ENCODE results near the gene BTK.

The BTK gene

DNA sequence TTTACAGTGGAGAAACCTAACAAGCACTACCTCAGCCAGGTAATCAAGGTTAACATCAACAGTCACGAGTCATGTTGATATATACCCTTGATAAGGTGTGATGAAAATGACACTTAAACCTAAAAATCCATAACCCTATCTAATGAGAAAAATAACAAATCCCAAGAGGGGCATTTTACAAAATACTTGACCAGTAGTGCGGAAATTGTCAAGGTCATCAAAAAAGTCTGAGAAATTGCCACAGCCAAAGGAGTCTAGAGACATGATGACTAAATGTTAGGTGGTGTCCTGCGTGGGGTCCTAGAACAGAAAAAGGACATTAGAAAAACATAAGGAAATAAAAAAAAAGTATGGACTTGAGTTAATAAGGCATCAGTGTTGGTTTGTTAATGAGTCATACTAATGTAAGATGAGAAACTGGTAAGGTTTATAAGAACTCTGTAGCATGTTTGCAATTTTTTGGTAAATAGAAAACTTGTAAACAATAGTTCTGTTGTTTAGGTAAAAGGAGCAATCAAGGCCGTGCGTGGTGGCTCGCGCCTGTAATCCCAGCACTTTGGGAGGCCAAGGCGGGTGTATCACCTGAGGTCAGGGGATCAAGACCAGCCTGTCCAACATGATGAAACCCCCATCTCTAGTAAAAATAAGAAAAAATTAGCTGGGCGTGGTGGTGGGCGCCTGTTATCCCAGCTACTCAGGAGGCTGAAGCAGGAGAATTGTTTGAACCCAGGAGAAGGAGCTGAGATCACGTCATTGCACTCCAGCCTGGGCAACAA, 7.7 kb upstream of the BTK start:
- no peak for DNase-seq (ENCODE audit: low read depth)
- H3K4me3 ChIP-seq (ENCODE audit: low read depth, low read length) = peak overlapping the region; percentile 99
- TF ChIP-seq, protein P1, sequence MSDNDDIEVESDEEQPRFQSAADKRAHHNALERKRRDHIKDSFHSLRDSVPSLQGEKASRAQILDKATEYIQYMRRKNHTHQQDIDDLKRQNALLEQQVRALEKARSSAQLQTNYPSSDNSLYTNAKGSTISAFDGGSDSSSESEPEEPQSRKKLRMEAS (IDR thresholded peaks at IDR 0.05; ENCODE audit: low read depth, low read length) = no peak
- TF ChIP-seq MYC (IDR thresholded peaks at IDR 0.05; ENCODE audit: low read depth, low read length) (no peak), POLR2A (IDR thresholded peaks at IDR 0.05; ENCODE audit: extremely low read depth, insufficient read length) (peak; percentile 1)
- TF ChIP-seq, protein P2, sequence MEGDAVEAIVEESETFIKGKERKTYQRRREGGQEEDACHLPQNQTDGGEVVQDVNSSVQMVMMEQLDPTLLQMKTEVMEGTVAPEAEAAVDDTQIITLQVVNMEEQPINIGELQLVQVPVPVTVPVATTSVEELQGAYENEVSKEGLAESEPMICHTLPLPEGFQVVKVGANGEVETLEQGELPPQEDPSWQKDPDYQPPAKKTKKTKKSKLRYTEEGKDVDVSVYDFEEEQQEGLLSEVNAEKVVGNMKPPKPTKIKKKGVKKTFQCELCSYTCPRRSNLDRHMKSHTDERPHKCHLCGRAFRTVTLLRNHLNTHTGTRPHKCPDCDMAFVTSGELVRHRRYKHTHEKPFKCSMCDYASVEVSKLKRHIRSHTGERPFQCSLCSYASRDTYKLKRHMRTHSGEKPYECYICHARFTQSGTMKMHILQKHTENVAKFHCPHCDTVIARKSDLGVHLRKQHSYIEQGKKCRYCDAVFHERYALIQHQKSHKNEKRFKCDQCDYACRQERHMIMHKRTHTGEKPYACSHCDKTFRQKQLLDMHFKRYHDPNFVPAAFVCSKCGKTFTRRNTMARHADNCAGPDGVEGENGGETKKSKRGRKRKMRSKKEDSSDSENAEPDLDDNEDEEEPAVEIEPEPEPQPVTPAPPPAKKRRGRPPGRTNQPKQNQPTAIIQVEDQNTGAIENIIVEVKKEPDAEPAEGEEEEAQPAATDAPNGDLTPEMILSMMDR (IDR thresholded peaks at IDR 0.05; ENCODE audit: low read depth, low read length) = no peak

GRCh38 chrX:101391831-101392230, 5.8 kb upstream of the BTK start:
- peak overlapping the region; percentile 99 for H3K4me3 ChIP-seq (ENCODE audit: low read depth, low read length)
- TF ChIP-seq, protein P1 (IDR thresholded peaks at IDR 0.05; ENCODE audit: low read depth, low read length) = no peak
- no peak for DNase-seq (ENCODE audit: low read depth)

DNA sequence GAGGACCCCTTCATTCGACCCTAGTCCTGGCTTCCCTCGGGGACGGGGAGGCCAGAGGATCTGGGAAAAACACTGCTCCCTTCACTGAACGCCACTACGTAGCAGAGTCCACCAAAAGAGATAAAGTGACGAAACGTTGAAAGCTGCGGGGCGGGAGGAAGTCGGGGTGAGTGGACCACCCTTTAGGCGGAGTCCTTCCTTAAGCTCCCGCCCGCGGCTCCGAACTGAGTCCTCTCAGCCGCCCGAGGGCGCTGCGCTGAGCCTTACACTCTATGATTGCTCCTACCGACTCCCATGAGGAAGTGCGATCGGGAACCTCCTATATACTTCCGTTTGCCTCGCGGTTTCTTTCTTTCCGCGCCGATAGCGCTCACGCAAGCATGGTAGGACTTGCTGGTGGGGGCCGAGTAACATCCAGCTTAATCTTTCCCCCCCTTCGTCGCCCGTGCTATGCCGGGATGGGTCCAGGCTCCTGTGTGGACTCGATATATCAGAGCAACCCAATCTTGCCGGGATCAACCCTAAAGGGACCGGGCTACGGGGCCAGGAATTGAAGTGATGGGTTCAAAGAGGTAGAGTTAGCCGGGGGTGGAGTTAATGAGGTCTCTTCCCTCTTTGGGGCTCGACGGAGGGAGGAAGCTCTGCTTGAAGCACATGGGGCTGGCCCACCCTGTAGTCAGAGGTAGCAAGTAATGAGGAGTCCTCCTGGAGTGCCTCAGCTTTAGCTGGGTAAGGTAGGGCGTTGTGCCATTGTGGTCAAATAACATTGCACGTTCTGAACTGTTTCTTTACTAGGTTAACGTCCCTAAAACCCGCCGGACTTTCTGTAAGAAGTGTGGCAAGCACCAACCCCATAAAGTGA, 4.9 kb upstream of the BTK start, which contains the start of gene RPL36A:
Gene RPL36A, plus strand, starts transcription at position 348 of the 862 bp plus-strand sequence. Its CDS starts 33 bp downstream, at position 381.
- peak; percentile 96 for DNase-seq (ENCODE audit: low read depth)
- TF ChIP-seq POLR2A (IDR thresholded peaks at IDR 0.05; ENCODE audit: extremely low read depth, insufficient read length) (peak; percentile 91), MYC (IDR thresholded peaks at IDR 0.05; ENCODE audit: low read depth, low read length) (peak; percentile 94)
- TF ChIP-seq, protein P1 (IDR thresholded peaks at IDR 0.05; ENCODE audit: low read depth, low read length) = peak; percentile 77
- TF ChIP-seq, protein P2 (IDR thresholded peaks at IDR 0.05; ENCODE audit: low read depth, low read length) = peak; percentile 58
- H3K4me3 ChIP-seq (ENCODE audit: low read depth, low read length) = peak within 1 kb of the TSS; percentile 99

DNA sequence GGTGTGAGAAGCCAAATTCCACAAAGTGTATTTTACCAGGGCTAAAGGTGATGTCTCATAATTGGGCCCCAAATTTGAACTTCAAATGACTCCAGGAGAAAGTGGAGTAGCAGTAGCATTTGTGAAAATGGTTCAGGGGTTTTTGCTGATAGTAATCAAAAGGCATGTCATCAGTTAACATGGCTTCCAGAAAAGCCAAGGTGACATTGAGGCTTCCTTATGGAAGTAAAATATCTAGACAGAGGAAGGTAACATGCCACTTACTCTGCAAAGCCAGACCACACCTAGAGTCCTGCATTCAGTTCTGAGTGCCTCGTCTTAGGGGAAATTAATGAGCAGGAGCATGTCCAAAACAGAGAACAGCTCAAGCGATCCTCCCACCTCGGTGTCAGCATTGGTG, 2.6 kb upstream of the BTK start:
- no peak for DNase-seq (ENCODE audit: low read depth)
- no peak overlapping the region for H3K4me3 ChIP-seq (ENCODE audit: low read depth, low read length)
- no peak for TF ChIP-seq POLR2A (IDR thresholded peaks at IDR 0.05; ENCODE audit: extremely low read depth, insufficient read length)
- no peak for TF ChIP-seq MYC (IDR thresholded peaks at IDR 0.05; ENCODE audit: low read depth, low read length)
- TF ChIP-seq, protein P1 (IDR thresholded peaks at IDR 0.05; ENCODE audit: low read depth, low read length) = no peak
- TF ChIP-seq, protein P2 (IDR thresholded peaks at IDR 0.05; ENCODE audit: low read depth, low read length) = no peak

DNA sequence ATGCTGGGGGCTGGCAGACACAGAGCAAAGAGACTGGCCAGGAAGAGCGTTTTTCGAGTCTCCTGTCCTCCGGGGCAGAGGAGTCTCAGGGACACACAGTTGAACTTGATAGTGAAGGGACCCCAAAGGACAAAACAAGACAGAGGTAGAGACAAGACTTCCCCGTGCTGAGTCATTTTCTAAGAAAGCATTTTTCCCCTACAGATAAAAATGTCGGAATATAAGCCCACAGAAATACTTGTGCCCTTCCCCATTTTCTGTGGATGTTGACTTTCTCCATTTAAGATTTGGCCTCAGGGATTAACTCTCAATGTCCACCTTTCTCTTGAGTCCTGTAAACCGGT, 523 bp upstream of the BTK start:
- no peak for DNase-seq (ENCODE audit: low read depth)
- H3K4me3 ChIP-seq (ENCODE audit: low read depth, low read length) = peak overlapping the region; percentile 92
- TF ChIP-seq, protein P2 (IDR thresholded peaks at IDR 0.05; ENCODE audit: low read depth, low read length) = no peak
- TF ChIP-seq, protein P1 (IDR thresholded peaks at IDR 0.05; ENCODE audit: low read depth, low read length) = no peak
- TF ChIP-seq POLR2A (IDR thresholded peaks at IDR 0.05; ENCODE audit: extremely low read depth, insufficient read length) (no peak), MYC (IDR thresholded peaks at IDR 0.05; ENCODE audit: low read depth, low read length) (no peak)
